Stimulated activated naive CD4-positive, alpha-beta T cell (primary cell): Measurements from ENCODE around the gene CAMK2G.

Experiments
- DNase-seq, 6 experiments: peaks; one replicate each; lab custom pipeline; 2025; lab: John Stamatoyannopoulos, UW

Gene CAMK2G

DNA sequence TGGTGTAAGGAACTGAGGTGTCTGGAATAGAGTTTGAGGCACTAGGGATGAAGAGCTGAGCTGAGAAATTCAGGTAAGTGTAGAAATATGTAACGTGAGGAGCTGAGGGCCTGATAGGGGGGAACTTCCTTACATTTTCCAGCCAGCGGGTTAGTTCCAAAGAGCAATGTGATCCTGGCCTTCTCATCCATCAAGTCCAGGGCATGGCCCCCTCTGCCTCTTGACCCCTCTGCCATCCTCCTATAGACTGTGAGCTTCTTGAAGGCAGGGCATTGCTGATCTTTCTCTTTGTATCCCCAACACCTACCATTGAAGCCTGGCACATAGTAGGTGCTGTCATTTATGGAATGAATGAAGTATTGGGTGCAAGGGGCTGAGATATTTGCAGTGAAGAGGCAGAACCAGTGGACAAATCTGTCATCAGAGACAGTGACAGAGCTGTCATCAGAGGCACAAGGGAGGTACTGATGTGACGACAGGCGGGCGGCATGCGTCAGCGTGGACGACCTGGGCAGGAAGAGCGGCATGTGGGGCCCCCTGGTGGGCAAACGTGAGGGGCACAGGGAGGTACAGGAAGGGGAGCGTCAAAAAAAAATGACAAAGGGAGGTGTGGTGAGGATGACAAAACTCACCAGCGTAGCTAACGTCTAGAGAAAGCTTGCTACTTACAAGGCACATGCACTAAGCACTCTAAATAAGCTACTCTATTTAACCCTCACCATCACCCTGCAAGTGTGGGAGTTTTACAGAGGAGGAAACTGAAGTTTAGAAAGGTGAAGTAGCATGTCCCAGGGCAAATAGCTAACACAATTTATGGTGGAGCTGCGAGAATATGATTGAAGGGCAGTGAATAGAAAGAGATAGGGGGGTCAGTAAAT lies 5.2 kb upstream of the CAMK2G start:
- DNase-seq, result peak; percentile 82 to 96 (median 92)

DNA sequence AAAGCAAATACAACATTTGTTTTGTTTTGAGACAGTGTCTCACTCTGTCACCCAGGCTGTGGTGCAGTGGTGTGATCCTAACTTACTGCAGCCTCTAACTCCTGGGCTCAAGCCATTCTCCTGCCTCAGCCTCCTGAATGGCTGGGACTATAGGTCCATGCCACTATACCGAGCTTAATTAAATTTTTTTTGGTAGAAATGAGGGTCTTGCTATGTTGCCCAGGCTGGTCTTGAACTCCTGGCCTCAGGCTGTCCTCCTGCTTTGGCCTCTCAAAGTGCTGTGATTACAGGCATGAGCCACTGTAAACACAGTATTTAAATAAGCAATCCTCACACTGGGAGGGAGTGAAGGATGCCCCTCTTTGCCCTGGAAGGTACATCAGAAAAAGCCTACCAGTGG lies 4.0 kb upstream of the CAMK2G start:
- DNase-seq, result no peak

DNA sequence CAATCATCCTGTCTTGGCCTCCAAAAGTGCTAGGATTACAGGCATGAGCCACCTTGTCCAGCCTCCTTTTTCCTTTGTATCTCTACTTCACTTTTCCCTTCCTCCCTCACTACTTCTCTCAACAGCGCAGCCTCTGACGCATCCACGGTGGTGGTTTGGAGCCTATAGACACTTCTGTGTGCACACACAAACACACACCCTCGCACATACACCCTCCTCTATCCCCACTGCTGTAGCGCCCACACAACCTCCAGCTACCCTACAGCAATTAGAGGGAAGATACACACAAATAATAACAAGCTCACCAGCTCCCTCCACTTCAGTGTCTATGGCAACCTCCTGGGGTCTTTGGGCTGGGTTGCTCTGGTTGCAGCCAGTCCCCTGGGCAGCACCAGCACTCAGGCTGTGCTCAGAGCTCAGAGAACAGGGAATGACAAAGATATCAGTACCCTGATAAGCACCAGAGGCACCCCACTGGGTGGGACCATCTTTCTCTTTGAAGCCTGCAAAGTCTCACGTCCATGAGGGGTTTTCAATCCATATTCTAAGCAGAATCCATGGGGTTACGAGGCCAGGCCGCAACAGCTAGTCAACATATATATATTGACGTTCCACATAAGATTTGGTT lies 3.3 kb upstream of the CAMK2G start:
- DNase-seq, result no peak

DNA sequence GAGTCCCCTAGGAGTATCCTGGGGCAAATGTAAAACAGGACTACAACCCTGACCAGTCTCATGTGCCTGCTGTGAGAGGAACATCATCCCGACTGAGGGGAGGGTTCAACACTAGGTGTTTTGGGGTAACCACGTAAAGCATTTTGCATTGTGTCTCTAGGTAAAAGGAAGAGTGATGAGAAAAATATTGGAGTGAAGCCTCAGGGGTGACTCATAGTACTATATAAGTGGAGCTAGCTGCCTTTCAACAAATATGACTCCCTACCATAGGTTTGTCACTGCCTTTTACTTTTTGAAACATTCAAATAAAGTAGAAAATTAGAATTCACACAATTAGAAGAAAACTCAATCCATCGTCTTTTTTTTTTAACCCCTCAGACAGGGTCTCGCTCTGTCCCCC lies 2.6 kb upstream of the CAMK2G start:
- DNase-seq, result no peak

DNA sequence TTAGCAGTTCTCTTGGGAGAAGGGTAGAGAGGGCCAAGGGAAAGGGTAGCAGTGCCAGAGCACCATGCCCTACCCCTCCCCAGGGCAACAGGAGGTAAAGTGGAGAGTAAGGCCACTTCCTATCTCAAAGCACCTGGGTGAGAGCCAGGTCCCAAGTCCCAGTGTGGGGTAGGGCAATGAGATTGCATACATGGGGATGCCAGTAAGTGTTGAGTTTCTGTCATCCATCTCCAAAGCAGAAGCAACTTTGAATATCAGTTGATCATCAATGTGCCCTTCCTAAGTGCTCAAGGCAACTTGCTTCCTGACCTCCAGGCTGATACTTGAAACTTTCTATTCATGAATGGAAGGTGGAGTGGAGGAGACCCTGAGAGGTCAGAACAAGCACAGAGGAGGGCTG lies 2.2 kb upstream of the CAMK2G start:
- DNase-seq, result no peak

DNA sequence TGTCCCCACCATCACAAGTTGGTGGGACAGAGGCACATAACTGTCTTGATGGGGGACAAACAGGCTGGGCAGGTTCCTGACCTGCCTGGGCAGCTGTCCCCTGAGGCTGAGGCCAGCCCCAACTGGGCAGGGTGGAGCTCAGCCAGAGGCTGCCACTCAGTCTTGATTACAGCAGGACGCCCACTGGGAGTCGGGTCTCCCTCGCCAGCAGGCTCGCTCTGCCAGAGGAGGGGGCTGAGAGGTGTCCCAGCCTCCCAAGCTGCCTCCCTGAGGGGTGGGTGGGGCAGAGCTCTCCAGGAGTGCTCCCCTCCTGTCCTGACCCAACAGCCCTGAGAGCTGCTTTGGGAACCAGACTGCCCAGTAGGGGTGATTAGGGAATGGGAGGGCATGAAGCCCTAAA lies 1.8 kb upstream of the CAMK2G start:
- no peak for DNase-seq

DNA sequence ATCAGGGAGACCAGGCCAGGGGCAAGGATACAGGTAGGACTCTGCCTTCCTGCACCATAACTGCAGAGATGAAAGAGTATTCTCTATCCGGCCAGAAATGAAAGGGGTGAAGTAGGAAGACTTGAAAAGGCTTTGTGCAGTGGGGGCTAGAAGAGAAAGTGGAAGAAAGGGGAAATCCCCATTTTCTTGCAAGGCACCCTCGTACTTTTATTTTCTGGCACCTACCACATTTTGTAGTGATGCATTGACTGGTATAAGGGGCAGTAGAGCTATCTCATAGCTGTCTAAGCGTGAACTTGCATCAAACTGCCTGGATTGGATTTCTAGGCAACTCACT lies 752 bp upstream of the CAMK2G start:
- DNase-seq, result peak in 5 of 6 experiments; percentile 36 to 79 (median 70)

DNA sequence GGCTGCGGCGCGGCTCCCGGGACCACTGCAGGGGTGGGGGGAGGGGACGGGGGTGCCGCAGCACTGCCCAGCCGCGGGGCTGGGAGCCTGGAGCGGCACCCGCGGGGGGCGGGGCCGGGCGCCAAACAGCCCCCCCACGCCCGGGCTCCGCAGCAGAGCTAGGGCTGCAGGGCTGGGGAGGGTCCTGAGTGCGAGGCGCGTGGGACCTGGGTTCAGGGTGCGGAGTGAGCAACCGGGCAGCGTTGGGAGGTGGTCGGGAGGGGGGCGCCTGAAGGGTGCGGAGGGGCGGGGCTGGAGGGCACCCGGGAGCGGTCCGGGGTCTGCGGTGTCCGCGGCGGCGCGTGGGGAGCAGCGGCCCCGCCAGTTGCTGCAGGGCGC lies 528 bp downstream of the CAMK2G start:
- DNase-seq, result peak in 1 of 6 experiments; percentile 27

DNA sequence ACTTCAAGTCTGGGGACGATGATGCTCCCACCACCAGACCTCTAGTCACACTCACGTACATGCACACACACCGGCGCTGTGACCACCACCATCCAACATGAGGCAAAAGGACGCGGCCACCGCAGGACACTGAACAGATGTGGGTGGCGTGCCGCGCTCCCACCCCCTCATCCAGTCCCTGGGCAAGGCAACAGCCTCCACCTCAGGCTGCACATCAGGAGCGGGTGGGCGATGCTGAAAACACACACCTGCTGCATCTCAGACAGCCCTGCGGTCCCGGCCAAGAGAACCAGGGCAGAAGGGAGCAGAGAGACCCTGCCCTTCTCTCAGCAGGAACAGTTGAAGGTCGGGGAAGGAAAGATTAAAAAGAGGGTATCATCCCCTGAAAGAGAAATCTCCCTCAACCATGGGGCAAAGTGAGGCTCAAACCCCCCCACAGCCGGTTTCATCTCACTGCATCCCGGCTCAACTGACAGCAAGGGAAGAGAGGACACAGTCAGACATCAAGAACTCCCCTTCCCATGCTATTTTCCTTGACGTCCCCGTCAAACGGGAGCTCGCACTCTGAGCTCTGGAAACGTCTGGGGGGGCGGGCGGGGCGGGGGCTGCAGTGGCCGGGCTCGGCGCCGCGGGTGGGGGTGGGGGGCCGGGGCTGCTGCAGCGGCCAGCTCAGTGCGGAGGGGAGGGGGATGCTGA lies 1.1 kb downstream of the CAMK2G start:
- DNase-seq, result peak in 1 of 6 experiments; percentile 7

DNA sequence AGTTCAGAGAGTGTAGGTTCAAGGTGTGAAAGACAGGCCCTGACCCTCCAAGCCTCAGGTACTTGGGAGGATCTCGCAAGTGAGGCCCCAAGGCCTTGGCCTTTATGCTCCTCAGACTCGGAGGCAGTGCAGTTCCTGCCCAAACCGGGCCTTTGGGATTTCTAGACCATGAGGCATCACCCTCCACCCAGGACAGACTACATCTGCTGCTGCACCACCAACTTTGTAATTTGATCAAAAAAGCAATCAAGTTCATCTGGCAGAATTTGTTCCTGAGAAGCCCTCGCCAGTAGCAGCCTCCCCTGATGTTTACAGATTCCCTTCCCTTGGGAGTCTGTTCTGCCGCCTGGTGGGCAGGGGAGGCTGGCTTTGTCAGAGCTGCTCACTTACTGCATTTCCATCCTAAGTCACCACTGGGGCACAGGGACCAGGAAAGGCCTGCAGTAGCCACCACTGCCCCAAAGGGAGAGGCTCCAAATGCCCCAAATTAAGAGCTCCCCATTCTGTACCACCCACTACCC lies 2.1 kb downstream of the CAMK2G start:
- no peak for DNase-seq

DNA sequence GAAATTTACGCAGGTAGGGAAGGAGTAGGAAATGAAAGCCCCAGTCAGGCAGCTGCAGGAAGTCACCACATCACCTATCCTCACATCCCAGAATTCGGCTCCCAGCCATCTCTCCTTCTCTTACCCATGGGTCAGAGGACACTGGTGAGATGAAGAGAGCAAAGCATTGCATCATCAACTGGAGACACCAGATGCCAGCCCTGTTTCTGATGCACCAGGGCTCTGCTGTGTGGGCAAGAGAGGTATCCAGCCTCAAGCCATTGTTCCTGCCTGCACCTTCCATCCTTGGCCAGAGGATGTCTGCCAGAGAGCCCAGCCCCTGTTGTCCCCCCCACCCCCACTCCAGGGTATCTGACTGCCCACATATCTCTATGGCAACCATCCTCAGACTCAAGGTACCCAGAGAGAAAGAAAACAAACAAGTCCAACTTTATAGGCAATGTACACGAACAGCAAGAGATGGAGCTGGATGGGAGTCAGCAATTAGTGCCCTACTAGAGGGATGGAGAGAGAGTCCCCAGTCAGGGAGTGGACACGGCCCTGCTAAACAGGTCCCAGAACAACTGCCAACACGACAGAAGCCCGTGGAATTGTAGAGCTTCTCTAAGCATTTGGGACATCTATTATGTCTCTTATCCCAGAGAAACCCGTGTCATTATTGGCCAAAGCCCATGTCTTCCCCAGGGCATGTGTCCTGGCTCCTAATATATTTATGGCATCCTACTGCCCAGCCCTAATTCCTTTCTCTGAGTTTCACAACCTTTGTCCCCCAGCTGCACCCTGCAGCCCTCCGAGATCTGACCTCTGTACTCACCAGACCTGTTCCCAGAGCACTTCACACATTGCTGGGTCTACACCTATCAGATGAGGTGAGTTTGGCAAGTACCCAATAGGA lies 2.8 kb downstream of the CAMK2G start:
- DNase-seq, result no peak

DNA sequence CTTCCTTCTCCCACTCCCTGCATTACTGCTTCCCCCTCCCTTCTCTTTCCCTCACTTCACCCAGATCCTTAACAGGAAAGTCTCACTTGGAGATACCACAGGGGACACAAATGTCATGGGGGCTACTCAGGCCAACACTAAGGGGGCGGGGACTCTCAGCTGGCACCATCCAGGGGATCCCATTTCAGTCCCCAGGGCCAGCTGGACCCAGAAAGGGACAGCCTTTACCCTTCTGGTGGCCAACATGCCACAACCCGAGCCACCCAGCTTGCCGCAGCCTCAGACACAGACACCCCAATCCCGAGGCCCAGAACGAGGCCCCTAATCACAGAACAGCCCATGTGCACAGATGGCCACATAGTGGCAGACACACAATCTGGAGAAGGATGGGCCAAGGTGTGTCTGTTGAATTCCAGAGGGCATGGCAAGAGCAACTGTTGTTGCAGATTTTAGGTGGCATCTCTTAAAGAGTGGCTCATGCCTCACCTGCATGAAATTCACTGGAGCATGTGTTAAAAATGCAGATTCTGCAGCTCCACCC lies 5.6 kb downstream of the CAMK2G start:
- no peak for DNase-seq

DNA sequence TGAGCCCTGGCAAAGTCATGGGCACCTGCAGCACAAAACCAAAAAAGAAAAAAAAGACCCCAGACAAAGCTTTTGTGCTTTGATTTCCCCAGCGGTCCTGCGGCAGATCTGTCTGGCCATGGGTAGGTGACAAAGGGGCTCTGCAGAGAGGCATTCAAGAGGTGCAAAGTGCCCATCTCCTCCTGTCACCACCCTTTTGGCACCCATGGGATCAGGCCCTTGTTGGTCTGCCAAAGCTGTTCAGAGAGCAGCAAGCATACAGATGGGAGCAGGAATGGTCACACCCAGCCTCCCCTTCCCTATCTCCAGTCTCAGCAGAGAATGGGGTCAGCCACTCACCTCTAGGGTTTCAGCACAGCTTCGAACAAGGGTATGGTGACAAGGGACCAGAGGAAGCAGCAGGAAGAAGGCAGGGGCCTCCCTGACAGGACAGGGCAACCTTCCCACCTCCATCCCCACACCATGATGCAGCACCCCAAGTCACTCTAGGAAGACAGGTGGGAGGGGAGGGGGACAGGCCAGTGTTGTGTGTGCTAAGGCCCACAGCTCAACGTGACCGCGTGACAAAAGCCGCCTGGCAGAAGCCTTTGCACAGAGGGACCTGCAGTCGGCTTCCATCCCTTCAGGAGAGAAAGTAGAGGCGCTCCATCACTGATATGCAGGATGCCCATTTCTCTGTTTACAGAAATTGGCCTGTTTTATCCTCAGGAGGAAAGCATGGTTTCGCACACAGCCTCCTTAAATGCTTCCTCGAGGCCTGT lies 6.3 kb downstream of the CAMK2G start:
- no peak for DNase-seq

DNA sequence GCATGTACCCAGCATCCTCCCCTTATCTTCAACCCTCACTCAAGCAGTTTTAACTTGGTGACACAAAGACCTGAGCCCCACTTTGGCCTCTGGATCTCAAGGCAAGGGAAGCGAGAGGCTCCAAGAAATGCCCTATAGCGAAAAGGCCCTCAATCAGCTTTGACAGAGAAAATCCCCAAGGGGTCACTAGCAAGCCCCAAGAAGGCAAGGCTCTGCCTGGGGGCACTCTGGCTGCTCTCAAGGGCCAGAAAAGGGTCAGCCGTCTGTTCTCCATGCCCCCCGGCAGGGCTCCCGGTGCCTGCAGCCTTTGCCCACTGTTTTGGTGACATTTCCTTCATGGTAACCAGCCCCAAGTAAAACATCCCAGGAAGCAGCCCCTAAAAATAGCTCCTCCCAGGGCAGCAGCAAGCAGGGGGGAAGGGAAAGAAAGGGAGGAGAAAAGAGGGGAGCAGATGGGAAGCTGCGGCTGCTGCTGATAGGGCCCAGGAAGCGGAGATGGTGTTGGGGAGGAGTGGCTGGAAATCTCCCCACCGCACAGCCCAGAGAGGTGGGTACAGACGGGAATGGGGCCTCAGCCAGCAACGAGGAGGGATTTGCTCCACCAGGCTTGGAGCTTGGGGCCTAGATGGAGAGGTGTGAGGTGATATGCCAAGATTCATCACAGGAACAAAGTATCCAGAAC lies 7.1 kb downstream of the CAMK2G start:
- DNase-seq, result no peak

DNA sequence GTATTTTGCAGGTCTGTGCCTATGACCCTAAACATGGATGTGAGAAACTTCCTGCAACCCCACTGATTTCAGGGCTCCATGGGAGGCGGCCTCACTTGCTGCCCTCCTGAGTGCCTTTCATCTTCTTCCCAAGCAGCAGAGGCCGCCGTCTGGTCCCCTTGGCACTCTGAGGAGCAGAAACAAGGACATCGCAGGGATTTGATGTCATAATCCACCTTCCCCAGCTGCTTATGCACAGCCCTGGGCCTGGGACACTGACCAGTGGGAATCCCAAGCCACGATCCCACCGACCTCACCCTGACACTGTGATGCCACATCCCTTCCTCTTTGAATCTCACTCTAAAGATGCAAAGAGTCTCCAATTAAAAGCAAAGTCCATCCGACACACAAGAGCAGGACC lies 7.7 kb downstream of the CAMK2G start:
- no peak for DNase-seq

DNA sequence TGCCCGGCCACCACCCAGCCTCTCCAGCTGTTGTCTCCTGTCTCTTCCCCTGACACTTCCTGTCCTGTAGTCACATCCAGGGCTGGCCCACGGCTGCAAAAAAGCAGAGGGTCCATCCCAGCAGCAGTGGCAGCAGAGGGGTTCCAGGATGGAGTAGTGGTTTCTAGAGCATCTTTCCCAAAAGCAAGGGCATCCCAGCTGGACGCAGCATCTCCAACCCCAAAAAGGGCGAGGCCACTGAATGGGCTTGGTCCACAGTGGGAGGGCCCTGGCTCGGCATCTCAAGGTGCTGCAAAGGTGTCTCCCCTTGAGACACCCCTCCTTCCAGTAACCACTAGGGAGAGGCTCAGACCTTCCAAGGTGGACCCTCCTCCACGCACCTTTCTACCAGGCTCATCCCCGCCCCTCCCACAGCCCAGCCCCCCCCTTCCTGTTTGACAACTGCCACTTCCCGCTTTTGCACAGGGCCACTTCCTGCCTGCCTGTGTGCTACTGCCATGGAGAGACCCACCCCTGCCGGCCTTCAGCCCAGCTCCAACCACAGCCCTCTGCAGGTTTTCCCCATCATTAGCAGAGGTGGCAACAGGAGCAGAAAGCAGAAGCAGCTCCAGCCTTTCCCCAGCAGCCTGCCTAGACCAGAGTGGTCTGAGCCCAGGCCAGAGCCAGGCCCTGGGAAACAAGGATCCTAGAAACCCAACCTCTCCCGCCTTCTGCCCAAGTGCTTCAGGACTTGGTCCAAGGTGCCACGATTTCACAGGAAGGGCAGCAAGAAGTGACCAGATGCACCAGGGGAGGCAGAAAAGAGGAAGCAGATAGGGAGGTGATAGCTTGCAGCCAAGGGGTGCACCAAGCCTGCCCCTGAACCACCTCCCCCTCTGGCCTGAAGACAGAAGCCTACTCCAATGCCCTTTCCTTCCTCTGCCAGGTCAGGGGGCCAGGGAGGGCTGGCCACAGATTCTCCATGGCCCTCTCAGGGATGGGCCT lies 8.6 kb downstream of the CAMK2G start:
- peak; percentile 30 to 51 (median 36) for DNase-seq

DNA sequence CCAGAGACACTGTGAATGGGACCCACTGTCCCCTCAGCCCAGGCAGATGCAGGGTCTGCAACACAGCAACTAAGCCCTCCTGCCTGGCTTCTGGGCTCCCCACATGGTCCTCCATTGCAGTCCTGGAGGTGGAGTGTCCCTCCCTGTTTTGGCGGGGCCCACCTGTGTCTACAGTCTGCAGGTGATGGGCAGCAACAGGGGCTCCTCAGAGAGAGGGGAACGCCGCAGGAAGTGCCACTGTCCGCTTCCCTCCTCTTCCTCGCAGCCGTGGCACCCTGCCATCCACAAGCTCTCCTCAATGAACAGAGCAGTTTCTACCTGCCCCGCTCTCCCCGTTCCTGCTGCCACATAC lies 9.3 kb downstream of the CAMK2G start:
- DNase-seq, result no peak

DNA sequence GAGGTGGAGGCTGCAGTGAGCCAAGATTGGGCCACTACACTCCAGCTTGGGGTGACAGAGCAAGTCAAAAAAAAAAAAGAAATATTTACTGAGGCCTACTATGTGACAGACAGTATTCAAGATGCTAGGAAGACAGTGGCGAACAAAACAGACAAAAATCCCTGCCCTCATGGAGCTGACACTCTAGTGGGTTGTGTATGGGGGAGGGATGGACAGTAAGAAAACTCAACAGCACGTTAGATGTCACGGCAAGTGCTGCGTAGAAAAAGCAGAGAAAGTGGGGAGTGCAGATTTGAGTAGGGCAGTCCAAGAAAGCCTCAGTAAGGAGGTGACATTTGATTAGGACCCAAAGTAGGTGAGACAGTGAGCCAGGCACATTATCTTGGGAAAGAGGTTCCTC lies 10.1 kb downstream of the CAMK2G start:
- DNase-seq, result no peak
